Activated CD8-positive, alpha-beta memory T cell treated with anti-CD3 and anti-CD28 coated beads for 48 hours (primary cell): ENCODE data around the gene GTPBP4.
"Not testable (repeated sequence)": the region's sequence is repeated elsewhere in the genome, so short reads cannot be mapped to it uniquely, and the experiment has no call there.

Source experiments
- DNase-seq, 3 experiments: peaks; one replicate each; pipeline ENCODE4 v3.0.0-alpha.2; 2020; ENCODE audit warnings: low read depth in 2 of 3, low spot score in 2 of 3

The GTPBP4 gene

DNA sequence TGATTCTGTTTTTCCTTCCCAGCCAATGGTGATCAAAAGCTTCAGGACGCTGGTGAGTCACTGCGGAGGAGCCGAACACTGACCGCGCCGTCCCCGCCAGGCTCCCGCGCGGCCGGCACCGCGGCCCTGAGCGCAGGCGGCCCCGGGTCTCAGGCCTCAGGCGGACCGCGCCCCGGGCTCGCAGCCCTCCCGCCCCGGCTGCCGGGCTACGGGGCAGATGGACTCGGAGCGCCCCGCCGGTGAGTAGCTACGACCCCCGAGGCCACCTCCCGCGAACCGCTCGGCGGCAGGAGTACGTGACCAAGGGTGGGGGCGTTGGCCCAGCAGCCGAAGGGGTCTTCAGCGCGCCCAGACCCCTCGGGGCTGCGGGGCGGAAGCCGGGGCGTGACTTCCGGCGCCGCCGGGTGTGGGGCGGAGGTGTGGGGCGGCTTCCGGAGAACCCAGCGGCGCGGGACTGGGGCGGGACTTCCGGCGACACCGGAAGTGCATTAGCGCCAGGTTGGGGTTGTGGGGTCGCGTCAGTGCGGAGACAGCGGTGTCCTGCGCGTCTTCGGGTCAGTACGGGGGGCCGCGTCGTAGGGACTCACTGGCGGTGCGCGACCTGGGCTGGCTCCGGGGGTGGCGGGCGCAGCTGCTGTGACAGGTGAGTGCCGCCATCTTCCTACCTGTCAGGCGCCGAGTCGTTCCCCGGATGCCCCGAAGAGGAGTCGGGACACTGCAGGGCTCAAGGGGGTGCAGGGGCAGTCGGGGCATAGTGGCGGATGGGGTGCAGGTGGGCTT is 68.3 kb downstream of the GTPBP4 start, which contains the start of gene WDR37:
Gene WDR37, plus strand, starts transcription at position 60 of the 780 bp plus-strand sequence. CDS start 15,771 bp downstream, outside the sequence.
- DNase-seq, result peak; percentile 76 to 83 (median 80)

DNA sequence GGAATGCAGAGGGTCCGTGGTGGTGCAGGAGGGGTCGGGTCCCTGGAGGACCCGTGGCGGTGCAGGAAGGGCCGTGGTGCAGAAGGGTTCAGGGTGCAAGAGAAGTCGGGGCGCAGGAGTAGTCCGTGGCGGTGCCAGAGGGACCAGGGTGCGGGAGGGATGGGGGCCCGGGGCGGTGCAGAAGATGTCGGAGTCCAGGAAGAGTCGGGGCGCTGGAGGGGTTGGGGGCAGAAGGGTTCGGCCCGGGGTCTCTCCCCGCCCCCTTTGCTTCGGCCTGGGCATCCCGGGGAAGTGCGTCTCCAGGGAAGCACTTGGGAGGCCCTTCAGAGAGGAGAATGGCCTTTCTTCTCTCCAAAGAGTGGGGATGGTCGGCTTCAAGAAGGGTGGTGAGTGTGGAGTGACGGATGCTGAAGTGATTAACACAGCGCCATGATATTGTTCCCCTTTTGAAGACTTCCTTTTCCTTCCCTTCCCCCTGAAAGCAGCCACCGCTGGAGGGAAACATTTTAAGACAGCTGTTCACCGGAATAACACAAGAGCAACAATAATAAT is 68.9 kb downstream of the GTPBP4 start:
- DNase-seq, result no peak

DNA sequence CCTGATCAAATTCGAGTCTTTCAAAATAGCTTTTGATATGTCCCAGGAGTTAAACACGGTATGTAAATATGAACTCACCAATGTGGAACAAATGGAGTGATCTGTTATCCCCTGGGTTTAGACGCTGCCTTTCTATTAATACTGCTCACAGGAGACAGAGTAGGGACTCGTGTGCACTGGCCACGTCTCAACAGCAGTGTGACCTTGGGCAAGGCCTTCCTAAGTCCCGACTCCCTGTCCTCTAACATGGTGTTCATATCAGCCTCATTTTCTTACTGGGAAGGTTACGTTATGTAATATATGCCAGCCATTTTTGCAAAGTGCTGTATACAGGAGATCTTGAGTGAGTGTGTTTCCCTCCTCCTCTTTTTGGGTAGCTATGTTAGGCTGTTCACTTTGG is 69.8 kb downstream of the GTPBP4 start:
- no peak for DNase-seq

DNA sequence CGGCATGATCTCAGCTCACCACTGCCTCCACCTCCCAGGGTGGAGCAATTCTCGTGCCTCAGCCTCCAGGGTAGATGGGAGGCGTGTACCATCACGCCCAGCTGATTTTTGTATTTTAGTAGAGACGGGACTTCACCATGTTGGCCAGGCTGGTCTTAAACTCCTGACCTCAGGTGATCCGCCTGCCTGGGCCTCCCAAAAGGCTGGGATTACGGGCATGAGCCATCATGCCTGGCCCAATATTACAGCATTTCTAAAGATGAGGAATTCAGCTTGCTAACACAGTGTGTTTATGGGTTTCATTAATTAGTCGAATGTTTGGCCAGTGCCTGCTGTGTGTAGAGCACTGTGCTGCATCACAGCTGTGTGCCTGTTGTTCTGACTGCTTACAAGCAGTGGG is 71.7 kb downstream of the GTPBP4 start:
- no peak for DNase-seq

DNA sequence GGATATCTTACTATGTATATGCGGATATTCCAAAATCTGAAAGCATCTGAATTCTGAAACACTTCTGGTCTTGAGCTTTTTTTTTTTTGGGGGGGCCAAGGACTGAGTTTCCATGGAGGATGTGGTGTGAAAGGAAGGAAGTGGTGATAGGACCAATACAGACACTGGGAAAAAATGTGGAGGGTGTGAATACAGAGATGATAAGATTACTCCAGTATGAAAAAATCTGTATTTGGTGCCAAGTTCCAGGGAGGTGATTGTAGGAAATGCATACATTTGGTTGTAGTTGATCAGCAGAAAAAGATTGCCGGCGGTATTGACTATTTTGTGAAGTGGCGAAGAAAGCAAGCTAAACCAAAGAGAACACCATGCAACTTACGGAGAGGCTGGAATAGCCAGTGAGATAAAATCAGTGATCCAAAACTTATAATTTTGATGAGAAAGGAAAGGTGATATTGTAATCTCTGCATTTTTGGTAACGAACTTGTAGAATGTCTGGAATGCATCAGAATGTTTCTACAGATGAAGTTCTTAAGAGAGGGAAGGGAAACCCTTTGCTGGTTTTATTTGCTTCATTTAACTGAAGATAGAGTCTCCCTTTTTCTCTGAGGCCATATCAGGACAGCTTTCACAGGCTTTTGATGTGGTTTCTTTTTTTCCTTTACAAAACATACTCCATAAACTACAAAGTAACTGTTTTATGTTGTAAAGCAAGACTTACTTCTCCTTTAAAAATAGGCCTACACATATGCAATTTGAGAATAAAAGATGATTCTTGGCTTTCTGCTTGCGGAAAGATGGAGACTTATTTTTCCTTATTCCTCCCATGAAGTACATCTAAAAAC is 73.9 kb downstream of the GTPBP4 start:
- DNase-seq, result no peak

DNA sequence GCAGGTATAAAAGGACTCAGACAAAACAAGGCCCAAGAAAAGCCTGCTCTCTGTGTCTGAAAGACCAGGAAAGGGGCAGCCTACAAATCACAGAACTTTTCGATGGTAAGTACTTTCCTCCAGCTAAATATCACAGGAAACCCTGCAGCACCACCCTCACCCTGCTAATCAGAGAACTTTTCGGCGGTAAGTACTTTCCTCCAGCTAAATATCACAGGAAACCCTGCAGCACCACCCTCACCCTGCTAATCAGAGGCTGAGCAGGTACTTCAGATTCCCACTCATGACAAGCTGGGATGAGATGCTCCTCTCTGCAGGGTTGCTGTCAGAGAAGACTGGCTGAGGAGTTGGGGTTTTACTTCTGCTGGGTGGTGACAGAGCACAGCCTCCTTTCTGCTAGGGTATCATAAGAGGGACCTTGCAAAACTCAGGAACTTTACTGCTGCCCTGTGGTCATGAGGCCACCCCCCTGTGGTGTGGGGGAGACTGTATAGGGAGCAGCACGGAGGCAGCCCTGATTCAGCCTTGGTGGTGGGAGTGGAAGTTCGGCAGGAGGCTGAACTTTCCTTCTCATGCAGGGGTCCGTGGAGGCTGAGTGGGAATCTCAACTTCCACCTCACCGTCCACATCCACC is 75.1 kb downstream of the GTPBP4 start:
- DNase-seq, result no peak

DNA sequence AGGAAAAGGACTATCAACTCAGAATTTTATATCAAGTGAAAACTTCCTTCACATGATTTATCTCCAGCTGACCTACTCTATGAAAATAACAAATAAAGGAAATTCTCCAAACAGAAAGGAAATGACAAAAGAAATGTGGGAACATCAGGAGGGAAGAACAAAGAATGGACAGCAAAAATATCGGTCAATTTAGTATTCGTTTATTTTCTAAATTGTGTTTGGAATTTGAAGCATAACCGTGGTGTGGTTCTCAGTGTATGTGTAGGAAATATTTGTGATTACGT is 76.7 kb downstream of the GTPBP4 start:
- no peak for DNase-seq

DNA sequence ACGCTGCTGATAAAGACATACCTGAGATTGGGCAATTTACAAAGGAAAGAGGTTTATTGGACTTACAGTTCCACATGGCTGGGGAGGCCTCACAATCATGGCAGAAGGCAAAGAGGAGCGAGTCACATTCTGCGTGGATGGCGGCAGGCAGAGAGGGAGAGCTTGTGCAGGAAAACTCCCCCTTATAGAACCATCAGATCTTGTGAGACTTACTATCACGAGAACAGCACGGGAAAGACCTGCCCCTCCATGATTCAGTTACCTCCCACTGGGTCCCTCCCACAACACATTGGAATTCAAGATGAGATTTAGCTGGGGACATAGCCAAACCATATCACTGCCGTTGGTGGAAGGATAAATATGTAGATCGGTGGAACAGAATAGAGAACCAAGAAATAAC is 78.5 kb downstream of the GTPBP4 start:
- not testable (repeated sequence) for DNase-seq

DNA sequence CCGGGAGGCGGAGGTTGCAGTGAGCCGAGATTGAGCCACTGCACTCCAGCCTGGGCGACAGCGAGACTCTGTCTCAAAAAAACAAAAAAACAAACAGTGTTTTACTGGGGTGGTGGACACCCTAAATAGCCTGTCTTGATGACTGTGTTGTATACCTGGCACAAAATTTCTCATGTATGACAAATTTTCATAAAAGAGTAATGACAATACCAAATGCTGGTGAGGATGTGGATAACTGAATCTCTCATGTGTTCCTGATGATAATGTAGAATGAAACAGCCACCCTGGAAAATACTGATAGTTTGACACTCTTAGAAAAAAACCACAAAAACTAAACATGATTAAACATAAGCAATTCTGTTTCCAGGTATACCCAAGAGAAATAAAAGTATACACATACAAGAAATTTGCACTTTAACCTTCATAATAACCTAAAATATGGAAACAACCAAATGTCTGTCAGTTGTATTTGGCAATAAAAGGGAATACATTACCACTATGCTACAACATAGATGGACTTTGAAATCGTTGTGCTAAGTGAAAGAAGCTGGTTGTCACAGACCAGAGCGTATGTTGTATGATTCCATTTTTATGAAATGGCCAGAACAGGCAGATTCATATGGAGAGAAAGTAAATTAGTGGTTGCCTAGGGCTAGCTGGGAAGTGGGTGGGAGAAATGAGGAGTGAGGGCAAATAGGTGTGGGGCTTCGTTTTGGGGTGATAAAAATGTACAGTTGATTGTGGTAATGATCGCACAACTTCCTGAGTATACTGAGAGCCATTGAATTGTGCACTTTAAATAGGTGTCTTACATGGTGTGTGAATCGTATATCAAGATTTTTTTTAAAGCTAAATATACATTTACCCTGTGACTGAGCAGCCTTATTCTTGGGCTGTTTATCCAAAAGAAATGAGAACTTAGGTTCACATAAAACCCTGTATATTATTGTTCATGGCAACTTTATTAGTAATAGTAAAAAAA is 80.4 kb downstream of the GTPBP4 start:
- no peak for DNase-seq
